GM12872 (cell line): ENCODE data around the gene NOXA1.

Experiments
- TF ChIP-seq, protein P1 (sequence below): IDR thresholded peaks from 3 replicates; pipeline ENCODE4 v1.5.1; 2011; ENCODE audit warnings: low read depth, mild to moderate bottlenecking, low read length, moderate library complexity; ENCODE audit not compliant: insufficient read depth

The NOXA1 gene

DNA sequence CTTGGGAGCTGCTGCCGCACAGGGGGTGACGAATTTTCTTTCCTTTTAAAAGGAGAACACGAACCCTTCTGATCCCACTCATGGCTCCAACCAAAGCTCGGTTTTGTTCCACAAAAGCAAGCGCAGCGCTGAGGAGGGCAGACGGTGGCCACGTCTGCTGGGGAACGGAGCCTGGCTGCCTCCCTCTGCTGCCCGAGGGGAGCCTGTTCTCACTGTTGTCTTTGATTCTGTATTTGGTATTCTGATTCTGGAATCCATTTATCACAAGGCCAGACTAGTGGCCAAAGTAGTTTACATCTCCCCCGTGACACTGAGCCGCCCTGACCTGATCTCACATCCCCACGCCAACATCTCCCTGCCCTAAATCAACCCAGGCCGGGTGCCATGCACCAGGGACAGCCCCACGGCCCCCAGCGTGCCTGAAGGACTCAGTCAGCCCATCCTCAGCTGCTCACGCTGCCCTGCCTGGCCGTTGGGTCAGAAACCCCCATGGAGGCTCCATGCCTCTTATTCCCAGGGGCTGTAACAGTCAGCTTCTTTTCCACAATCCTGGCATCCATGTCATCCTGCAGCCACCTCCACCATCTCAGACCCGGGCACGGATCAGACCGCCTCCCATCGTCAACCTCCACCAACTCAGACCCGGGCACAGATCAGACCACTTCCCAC, 42.7 kb downstream of the NOXA1 start:
- TF ChIP-seq, protein P1, sequence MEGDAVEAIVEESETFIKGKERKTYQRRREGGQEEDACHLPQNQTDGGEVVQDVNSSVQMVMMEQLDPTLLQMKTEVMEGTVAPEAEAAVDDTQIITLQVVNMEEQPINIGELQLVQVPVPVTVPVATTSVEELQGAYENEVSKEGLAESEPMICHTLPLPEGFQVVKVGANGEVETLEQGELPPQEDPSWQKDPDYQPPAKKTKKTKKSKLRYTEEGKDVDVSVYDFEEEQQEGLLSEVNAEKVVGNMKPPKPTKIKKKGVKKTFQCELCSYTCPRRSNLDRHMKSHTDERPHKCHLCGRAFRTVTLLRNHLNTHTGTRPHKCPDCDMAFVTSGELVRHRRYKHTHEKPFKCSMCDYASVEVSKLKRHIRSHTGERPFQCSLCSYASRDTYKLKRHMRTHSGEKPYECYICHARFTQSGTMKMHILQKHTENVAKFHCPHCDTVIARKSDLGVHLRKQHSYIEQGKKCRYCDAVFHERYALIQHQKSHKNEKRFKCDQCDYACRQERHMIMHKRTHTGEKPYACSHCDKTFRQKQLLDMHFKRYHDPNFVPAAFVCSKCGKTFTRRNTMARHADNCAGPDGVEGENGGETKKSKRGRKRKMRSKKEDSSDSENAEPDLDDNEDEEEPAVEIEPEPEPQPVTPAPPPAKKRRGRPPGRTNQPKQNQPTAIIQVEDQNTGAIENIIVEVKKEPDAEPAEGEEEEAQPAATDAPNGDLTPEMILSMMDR: no peak

DNA sequence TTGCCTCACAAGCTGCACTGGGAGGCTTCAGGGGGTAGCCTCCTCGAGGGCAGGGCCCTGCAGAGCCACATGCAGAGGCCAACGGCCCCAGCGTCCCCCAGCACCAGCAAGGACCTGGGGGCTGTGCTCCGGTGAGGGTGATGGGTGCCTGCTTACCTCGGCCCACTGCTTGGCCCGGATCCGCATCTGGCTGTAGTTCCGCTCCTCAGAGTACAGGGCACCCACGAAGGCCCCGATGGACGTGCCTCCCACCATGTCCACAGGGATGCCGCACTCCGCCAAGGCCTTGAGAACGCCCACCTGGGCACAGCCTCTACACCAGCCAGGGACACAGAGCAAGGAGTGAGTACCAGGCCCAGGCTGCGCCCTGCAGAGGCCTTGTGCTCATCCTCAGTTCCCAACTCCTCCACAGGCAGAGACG, 44.0 kb downstream of the NOXA1 start:
- TF ChIP-seq, protein P1: no peak

DNA sequence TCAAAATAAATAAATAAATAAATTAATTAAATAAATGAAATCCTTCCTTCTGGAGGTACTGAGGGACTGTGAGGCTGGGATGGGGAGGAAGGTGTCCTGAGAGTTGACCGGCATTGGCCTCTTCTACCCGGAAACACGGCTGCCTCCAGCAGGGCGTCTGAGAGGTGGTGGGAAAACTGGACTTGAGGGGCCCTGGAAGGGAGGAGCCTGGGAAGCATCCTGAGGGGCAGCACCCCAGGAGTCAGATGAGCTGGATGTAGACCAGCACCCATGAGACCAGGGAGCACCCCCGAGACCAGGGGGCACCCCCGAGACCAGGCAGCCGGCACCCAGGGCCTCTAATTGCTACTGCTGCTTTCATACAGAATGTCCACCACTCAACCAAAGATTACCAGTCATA, 44.7 kb downstream of the NOXA1 start:
- TF ChIP-seq, protein P1: no peak

DNA sequence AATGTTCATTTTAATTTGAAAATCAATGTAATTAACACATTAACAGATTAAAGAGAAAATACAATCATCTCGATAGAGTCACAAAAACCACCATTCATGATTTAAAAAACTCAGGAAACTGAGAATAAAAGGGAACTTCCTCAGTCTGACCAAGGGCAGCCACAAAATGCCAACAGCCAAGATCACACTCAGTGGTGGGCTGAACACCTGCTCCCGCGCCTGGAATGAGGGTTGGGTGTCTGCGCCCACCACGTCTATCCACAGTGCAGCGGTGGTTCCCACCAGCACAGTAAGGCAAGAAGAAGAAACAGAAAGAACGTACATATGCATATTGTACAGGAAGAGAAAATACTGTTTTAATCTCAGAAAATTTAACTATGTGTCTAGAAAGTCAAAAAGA, 47.6 kb downstream of the NOXA1 start:
- TF ChIP-seq, protein P1: no peak

DNA sequence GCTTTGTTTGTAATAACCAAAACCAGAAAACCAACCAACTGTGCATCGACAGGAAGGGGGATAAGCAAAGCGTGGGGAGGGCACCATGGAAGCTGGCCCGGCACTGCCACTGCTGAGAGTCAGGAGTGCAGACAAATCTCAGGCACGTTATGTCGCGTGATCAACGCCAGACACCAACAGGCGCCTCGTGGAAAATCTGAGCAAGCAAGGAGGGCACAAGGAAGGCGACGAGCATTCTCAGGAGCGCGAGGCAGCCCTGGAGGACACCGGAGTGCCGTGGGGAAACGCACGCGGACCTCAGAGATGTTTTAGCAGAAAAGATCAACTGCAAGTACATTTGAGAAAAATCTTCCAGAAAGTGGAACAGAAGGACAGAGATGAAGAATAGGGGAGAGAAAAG, 51.1 kb downstream of the NOXA1 start:
- TF ChIP-seq, protein P1: no peak

DNA sequence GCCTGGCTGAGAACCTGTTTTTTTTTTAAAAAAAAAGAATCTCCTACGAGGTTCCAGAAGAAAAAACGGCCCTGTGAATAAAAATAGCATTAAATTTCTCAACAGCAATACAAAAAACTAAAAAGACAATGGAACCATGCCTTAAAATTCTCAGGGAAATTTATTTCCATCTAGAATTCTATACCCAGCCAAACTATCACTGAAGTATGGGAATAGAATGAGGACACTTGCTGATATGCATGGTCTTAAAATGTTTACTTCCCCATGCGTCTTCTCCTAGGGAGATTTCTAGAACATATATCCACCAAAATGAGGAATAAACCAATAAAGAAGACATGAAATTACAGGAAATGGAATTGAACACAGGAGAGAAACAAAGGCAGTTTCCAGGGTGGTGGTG, 52.5 kb downstream of the NOXA1 start:
- TF ChIP-seq, protein P1: no peak

DNA sequence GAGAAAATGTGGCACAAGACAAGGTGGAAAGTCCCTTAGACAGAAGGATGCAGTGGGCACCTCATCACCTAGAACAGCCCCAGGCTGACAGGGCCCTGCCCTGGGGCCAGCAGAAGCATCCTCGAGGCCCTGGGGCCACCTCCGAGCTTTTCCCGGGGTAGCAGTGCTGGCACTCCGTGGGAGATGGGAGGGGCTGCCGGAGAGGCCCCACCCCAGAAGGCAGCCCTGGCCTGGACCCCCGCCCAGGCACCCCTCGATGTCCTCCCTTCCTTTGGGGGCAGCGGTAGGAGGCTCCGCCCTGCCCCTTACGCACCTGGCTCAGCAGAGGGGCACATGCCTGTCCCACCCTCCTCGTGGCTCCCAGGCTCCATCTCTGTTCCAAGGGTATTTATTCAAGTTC, 53.7 kb downstream of the NOXA1 start:
- TF ChIP-seq, protein P1: no peak
